Measurements from ENCODE around the gene UBXN7. TPM values are rescaled to one million over a fixed set of nuclear protein-coding genes. Genes with fewer than 3 reads are reported as not detected.
"Not testable (repeated sequence)": the region's sequence is repeated elsewhere in the genome, so short reads cannot be mapped to it uniquely, and the experiment has no call there.

Gene UBXN7
- total and polyA plus RNA-seq, 2 of the 8 experiments (the other 6 are each of a cell fraction or from before 2014, with no cell fraction given) = 18.5 to 109 TPM

GRCh38 chr3:196457470-196457869, 25.2 kb upstream of the UBXN7 start:
- FAIRE-seq; H3K4me1 ChIP-seq (replicated peaks in 1 of 4; ENCODE audit: control insufficient read depth in 3 of 4, insufficient read depth in 4 of 4, low read length in 3 of 4); H2BK5ac ChIP-seq (ENCODE audit: low read depth, low read length); H4K8ac ChIP-seq (ENCODE audit: extremely low read depth, insufficient read depth, low read length); H4K91ac ChIP-seq (replicated peaks; ENCODE audit: insufficient read length, low read length); H3K27me3 ChIP-seq (replicated peaks in 1 of 4; ENCODE audit: control insufficient read depth in 3 of 4, extremely low read depth in 1 of 4, insufficient read depth in 3 of 4, low read length in 3 of 4); H3K79me1 ChIP-seq (ENCODE audit: low read depth, low read length); H3K4me2 ChIP-seq (ENCODE audit: insufficient read depth in 1 of 2, low read depth in 2 of 2, low read length in 2 of 2); H2BK12ac ChIP-seq (ENCODE audit: low read depth, low read length); DNase-seq (ENCODE audit: low read depth in 1 of 2, low spot score in 2 of 2); H3K4ac ChIP-seq (replicated peaks; ENCODE audit: insufficient read length, low read depth, low read length); H3K23me2 ChIP-seq (ENCODE audit: low read depth, low read length); POLR2A ChIA-PET (ENCODE audit: partially characterized antibody); H3K23ac ChIP-seq (ENCODE audit: insufficient read length); H2AFZ ChIP-seq (ENCODE audit: low read length); H4K5ac ChIP-seq (ENCODE audit: insufficient read length, low read depth, low read length); H3K36me3 ChIP-seq (ENCODE audit: control insufficient read depth in 2 of 4, insufficient read depth in 4 of 4, low read length in 3 of 4); H3K9me3 ChIP-seq (ENCODE audit: insufficient read depth in 2 of 2, low read depth in 1 of 2, low read length in 1 of 2); H2BK120ac ChIP-seq (replicated peaks; ENCODE audit: low read depth, low read length); H2AK5ac ChIP-seq (ENCODE audit: low read depth, low read length); H3K14ac ChIP-seq (ENCODE audit: insufficient read length); H3K27ac ChIP-seq (ENCODE audit: low read depth, low read length); H2BK20ac ChIP-seq (ENCODE audit: low read length); H3K79me2 ChIP-seq (ENCODE audit: control insufficient read depth in 1 of 2, insufficient read depth in 2 of 2, low read length in 2 of 2); H4K20me1 ChIP-seq (replicated peaks in 1 of 2; ENCODE audit: control insufficient read depth in 1 of 2, insufficient read depth in 2 of 2, low read length in 2 of 2); H3K56ac ChIP-seq (replicated peaks; ENCODE audit: insufficient read length, low read depth, low read length); H3K9ac ChIP-seq (replicated peaks in 1 of 4; ENCODE audit: extremely low read depth in 1 of 4, low read depth in 3 of 4, low read length in 3 of 4); H3K18ac ChIP-seq (ENCODE audit: extremely low read depth, low read length); H2BK15ac ChIP-seq (ENCODE audit: low read length); H3K4me3 ChIP-seq (ENCODE audit: extremely low read depth in 1 of 4, insufficient read depth in 2 of 4, low read depth in 3 of 4, low read length in 4 of 4): not testable (repeated sequence)
- 86% methylated on average over 7 of the region's 7 CpGs; no CpG with 5 or more reads in 1 of the 2 experiments for WGBS, 2 experiments (ENCODE audit: extremely low coverage in 1 of 2, insufficient coverage in 1 of 2, insufficient read length in 1 of 2, insufficient replicate concordance in 2 of 2, low coverage in 1 of 2, low lambda C conversion rate in 2 of 2, missing lambda C conversion rate in 1 of 2)
- CTCF ChIA-PET (ENCODE audit: partially characterized antibody) = interaction anchor here (0.7 to 0.9 kb wide), 5 partner anchors 10 to 195 kb away, joined by 3 to 4 read pairs (median 3); no protein-coding TSS in a partner anchor

Measured in H1 (cell line).